Suppressor macrophage treated with lipopolysaccharide for 4 hours (primary cell): ENCODE results near the gene IRF3.

ENCODE experiments used
- DNase-seq: peaks from one replicate; pipeline ENCODE4 v3.0.0-alpha.2; 2020

Gene IRF3

DNA sequence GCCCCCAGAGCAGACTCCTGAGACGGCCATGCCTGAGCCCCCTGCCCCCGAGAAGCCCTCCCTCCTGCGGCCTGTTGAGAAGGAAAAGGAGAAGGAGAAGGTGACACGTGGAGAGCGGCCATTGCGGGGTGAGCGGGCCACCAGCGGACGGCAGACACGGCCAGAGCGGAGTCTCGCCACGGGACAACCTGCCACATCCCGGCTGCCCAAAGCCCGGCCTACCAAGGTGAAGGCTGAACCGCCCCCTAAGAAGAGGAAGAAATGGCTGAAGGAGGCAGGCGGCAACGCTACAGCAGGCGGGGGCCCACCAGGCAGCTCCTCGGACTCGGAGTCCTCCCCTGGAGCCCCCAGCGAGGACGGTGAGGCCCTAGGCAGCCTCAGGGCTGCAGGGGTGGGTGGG is 49.8 kb downstream of the IRF3 start:
- DNase-seq, result no peak

- DNase-seq, result peak; percentile 64
Observed at GRCh38 chr19:49614096-49614833, 51.4 kb downstream of the IRF3 start.

DNA sequence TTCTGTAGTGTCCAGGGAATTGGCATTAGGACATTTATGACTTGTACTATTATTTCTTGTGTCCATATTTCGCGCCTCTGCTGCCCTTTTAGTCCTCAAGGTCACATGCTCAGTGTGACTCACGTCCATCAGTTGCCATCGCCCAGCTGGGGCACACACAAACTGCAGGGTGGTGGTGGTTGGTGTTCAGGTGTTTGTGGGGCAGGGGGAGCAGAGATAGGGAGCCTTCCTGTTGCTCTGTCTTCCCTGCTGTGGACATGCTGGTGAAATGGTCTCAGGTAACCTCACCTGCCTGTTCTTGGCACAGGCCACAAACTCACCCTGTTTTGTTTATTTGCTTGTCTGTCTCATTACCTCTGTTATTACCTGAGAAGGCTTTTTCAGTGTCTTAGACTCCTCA is 52.3 kb downstream of the IRF3 start:
- DNase-seq, result peak; percentile 45
